Spinal cord (tissue), 10 donors: ENCODE results near the gene ZCCHC12. TPM values are rescaled to one million over a fixed set of nuclear protein-coding genes. Genes with fewer than 3 reads are reported as not detected.
A peak's percentile ranks its signal among the peaks of the same experiment; 100 is the strongest.

Experiments
- DNase-seq, 6 donors: peaks; one replicate each; pipeline versions ENCODE4 v3.0.0 to v3.0.0-alpha.2; 2013 to 2015; ENCODE audit warnings: low spot score in 6 of 6, low read depth in 4 of 6
- H3K27ac ChIP-seq: one replicate; pipeline ENCODE4 v1.5.1; 2013; ENCODE audit warnings: low read depth, low read length, control low read depth
- H3K27me3 ChIP-seq: one replicate; pipeline ENCODE4 v1.6.1; 2013; ENCODE audit warnings: low read length; ENCODE audit not compliant: control insufficient read depth, insufficient read depth
- H3K36me3 ChIP-seq: one replicate; pipeline ENCODE4 v1.6.1; 2013; ENCODE audit warnings: low read length; ENCODE audit not compliant: control insufficient read depth, insufficient read depth
- H3K4me1 ChIP-seq: one replicate; pipeline ENCODE4 v1.6.1; 2013; ENCODE audit warnings: low read length; ENCODE audit not compliant: control insufficient read depth, insufficient read depth
- H3K4me3 ChIP-seq: one replicate; pipeline ENCODE4 v1.5.1; 2013; ENCODE audit warnings: low read depth, low read length, control low read depth
- H3K9me3 ChIP-seq: one replicate; pipeline ENCODE4 v1.6.1; 2013; ENCODE audit warnings: low read length; ENCODE audit not compliant: control insufficient read depth, insufficient read depth
- WGBS: methylation state at CpG from one replicate; pipeline ENCODE4 v1.1.5; 2013; ENCODE audit warnings: missing lambda C conversion rate; ENCODE audit not compliant: insufficient coverage; 5-methylcytosine and 5-hydroxymethylcytosine counted together
- polyA plus RNA-seq, 2 donors: library from polyadenylated mRNA; unstranded; fragments of 120-200 nt; gene quantifications; one replicate each; pipeline ENCODE4 v1.2.1, GENCODE V29; 2013; ENCODE audit not compliant: insufficient read length in 2 of 2
- total RNA-seq, 2 donors: library from RNA; depleted of rRNA in 1 of 2; stranded (reverse); fragments of 120-200 nt in 1 of 2; fragments of >200 nt in 1 of 2; gene quantifications; one replicate each; pipeline versions ENCODE4 v1.2.3 to v1.2.4, GENCODE V29; 2013 to 2014
- donor health status: healthy.

Gene ZCCHC12
- total and polyA plus RNA-seq, 4 donors, result 20.1 to 99.9 (median 79.4) TPM

GRCh38 chrX:118824173-118824730 lies 628 bp downstream of the ZCCHC12 start:
- DNase-seq, result peak in 3 of 6 donors; percentile 20 to 80 (median 55)
- Histone ChIP-seq H3K4me3 (peak overlapping the region; percentile 46), H3K27ac (no peak overlapping the region), H3K27me3 (peaks cover 15% of the 10 kb centered on the region), H3K9me3 (no peaks in the 10 kb centered on the region), H3K36me3 (no peaks in the 10 kb centered on the region), H3K4me1 (peaks cover 12% of the 10 kb centered on the region)
- 28% methylated on average over 18 of the region's 22 CpGs for WGBS

GRCh38 chrX:118825227-118825626 lies 1.6 kb downstream of the ZCCHC12 start:
- WGBS, result 58% methylated on average over 15 of the region's 16 CpGs
- no peak overlapping the region for H3K4me3 ChIP-seq
- peaks cover 12% of the 10 kb centered on the region for H3K4me1 ChIP-seq
- H3K27ac ChIP-seq, result no peak overlapping the region
- no peaks in the 10 kb centered on the region for H3K9me3 ChIP-seq
- no peaks in the 10 kb centered on the region for H3K36me3 ChIP-seq
- DNase-seq, result peak in 2 of 6 donors; percentile 7 to 20
- H3K27me3 ChIP-seq, result peaks cover 15% of the 10 kb centered on the region

GRCh38 chrX:118839334-118839958 lies 15.8 kb downstream of the ZCCHC12 start:
- H3K9me3 ChIP-seq, result no peaks in the 10 kb centered on the region
- H3K27ac ChIP-seq, result no peak overlapping the region
- H3K4me3 ChIP-seq, result peak overlapping the region; percentile 51
- peak in 3 of 6 donors; percentile 45 to 80 (median 79) for DNase-seq
- H3K4me1 ChIP-seq, result peaks cover 5% of the 10 kb centered on the region
- H3K27me3 ChIP-seq, result no peaks in the 10 kb centered on the region
- 22% methylated on average over 49 of the region's 50 CpGs for WGBS
- no peaks in the 10 kb centered on the region for H3K36me3 ChIP-seq

- Histone ChIP-seq H3K27me3 (peaks cover 2% of the 10 kb centered on the region), H3K9me3 (no peaks in the 10 kb centered on the region), H3K27ac (no peak overlapping the region), H3K4me1 (no peaks in the 10 kb centered on the region), H3K36me3 (no peaks in the 10 kb centered on the region), H3K4me3 (no peak overlapping the region)
- WGBS, result no CpG with 5 or more reads among the region's 1 CpG
- DNase-seq, result peak in 3 of 6 donors; percentile 62 to 93 (median 83)
These were observed 24.1 kb downstream of the ZCCHC12 start for GRCh38 chrX:118847676-118848075.

- H3K27ac ChIP-seq, result no peak overlapping the region
- H3K27me3 ChIP-seq, result peaks cover 2% of the 10 kb centered on the region
- H3K4me3 ChIP-seq, result no peak overlapping the region
- H3K4me1 ChIP-seq, result no peaks in the 10 kb centered on the region
- no peaks in the 10 kb centered on the region for H3K36me3 ChIP-seq
- WGBS, result 25% methylated on average over 2 of the region's 3 CpGs
- H3K9me3 ChIP-seq, result no peaks in the 10 kb centered on the region
- no peak for DNase-seq
These were observed 30.0 kb downstream of the ZCCHC12 start for GRCh38 chrX:118853596-118853995.

- Histone ChIP-seq H3K4me3 (no peak overlapping the region), H3K36me3 (no peaks in the 10 kb centered on the region), H3K9me3 (no peaks in the 10 kb centered on the region), H3K27me3 (no peaks in the 10 kb centered on the region), H3K27ac (no peak overlapping the region), H3K4me1 (no peaks in the 10 kb centered on the region)
- WGBS, result 82% methylated on average over 2 of the region's 3 CpGs
- no peak for DNase-seq
These were observed 32.2 kb downstream of the ZCCHC12 start for GRCh38 chrX:118855681-118856310.

GRCh38 chrX:118857006-118857405 lies 33.4 kb downstream of the ZCCHC12 start:
- WGBS, result 10% methylated on average over 1 of the region's 3 CpGs
- peak in 1 of 6 donors; percentile 69 for DNase-seq

GRCh38 chrX:118861338-118861737 lies 37.7 kb downstream of the ZCCHC12 start:
- no peaks in the 10 kb centered on the region for H3K36me3 ChIP-seq
- H3K9me3 ChIP-seq, result no peaks in the 10 kb centered on the region
- no peak overlapping the region for H3K27ac ChIP-seq
- H3K4me3 ChIP-seq, result no peak overlapping the region
- no CpG with 5 or more reads among the region's 2 CpGs for WGBS
- no peak for DNase-seq
- peaks cover 3% of the 10 kb centered on the region for H3K4me1 ChIP-seq
- no peaks in the 10 kb centered on the region for H3K27me3 ChIP-seq

More at GRCh38 chrX:118857006-118857405, 33.4 kb downstream of the ZCCHC12 start:
- no peaks in the 10 kb centered on the region for H3K4me1 ChIP-seq
- H3K4me3 ChIP-seq, result no peak overlapping the region
- no peaks in the 10 kb centered on the region for H3K9me3 ChIP-seq
- no peaks in the 10 kb centered on the region for H3K36me3 ChIP-seq
- H3K27ac ChIP-seq, result no peak overlapping the region
- no peaks in the 10 kb centered on the region for H3K27me3 ChIP-seq

GRCh38 chrX:118862091-118862490 lies 38.5 kb downstream of the ZCCHC12 start:
- Histone ChIP-seq H3K4me1 (peaks cover 3% of the 10 kb centered on the region), H3K36me3 (no peaks in the 10 kb centered on the region), H3K27ac (no peak overlapping the region), H3K27me3 (no peaks in the 10 kb centered on the region), H3K4me3 (no peak overlapping the region), H3K9me3 (no peaks in the 10 kb centered on the region)
- DNase-seq, result peak in 2 of 6 donors; percentile 47 to 60
- 33% methylated on average over 1 of the region's 1 CpG for WGBS
